Common myeloid progenitor, CD34-positive (primary cell): ENCODE results near the gene SLPI.

ENCODE experiments used
- CTCF ChIA-PET: fragments of 350-600 bp; sonication (Branson Sonifier 250); formaldehyde crosslinking; loops from one replicate; lab custom pipeline; 2021; ENCODE audit warnings: antibody characterized with exemption; lab: Charles Lee
- POLR2A ChIA-PET: fragments of 350-600 bp; sonication (Branson Sonifier 250); formaldehyde crosslinking; loops from one replicate; lab custom pipeline; 2021; ENCODE audit warnings: antibody characterized with exemption; lab: Charles Lee
- DNase-seq, 3 donors: peaks; one replicate each; pipeline versions ENCODE4 v3.0.0 to v3.0.0-alpha.2; 2013
- H3K27ac ChIP-seq, 2 experiments: 1 replicate in 1 of 2; 2 replicates in 1 of 2; pipeline ENCODE4 v1.7.0; 2013; ENCODE audit warnings: inconsistent platforms in 2 of 2, low read length in 2 of 2, mild to moderate bottlenecking in 2 of 2, low read depth in 1 of 2, moderate library complexity in 1 of 2; ENCODE audit not compliant: severe bottlenecking in 2 of 2, insufficient read depth in 1 of 2, poor library complexity in 1 of 2
- H3K27me3 ChIP-seq, 5 experiments: replicated peaks in 2 of 5; 1 replicate in 3 of 5; 2 replicates in 2 of 5; pipeline versions ENCODE4 v1.6.1 to v1.7.0; 2013; ENCODE audit warnings: low read length in 4 of 5, mild to moderate bottlenecking in 2 of 5, moderate library complexity in 2 of 5, inconsistent platforms in 1 of 5; ENCODE audit not compliant: insufficient read depth in 5 of 5, control insufficient read depth in 4 of 5
- H3K36me3 ChIP-seq, 4 experiments: 1 replicate in 2 of 4; 2 replicates in 2 of 4; pipeline versions ENCODE4 v1.6.1 to v1.7.0; 2013; ENCODE audit warnings: low read length in 3 of 4, control low read depth in 1 of 4, mild to moderate bottlenecking in 1 of 4; ENCODE audit not compliant: control insufficient read depth in 4 of 4, insufficient read depth in 4 of 4
- H3K4me1 ChIP-seq, 4 experiments: 1 replicate in 3 of 4; 2 replicates in 1 of 4; pipeline versions ENCODE4 v1.6.1 to v1.7.1; 2013; ENCODE audit warnings: low read length in 3 of 4, mild to moderate bottlenecking in 3 of 4, control low read depth in 1 of 4, inconsistent platforms in 1 of 4, moderate library complexity in 1 of 4; ENCODE audit not compliant: control insufficient read depth in 4 of 4, insufficient read depth in 4 of 4; ENCODE audit errors: control extremely low read depth in 1 of 4
- H3K4me3 ChIP-seq, 7 experiments: 1 replicate in 4 of 7; 2 replicates in 3 of 7; pipeline versions ENCODE4 v1.5.1 to v1.7.0; 2013; ENCODE audit warnings: mild to moderate bottlenecking in 7 of 7, low read length in 6 of 7, moderate library complexity in 6 of 7, inconsistent platforms in 2 of 7, low read depth in 2 of 7, control low read depth in 1 of 7; ENCODE audit not compliant: insufficient read depth in 4 of 7, control insufficient read depth in 1 of 7; ENCODE audit errors: extremely low read depth in 1 of 7
- H3K9me3 ChIP-seq, 5 experiments: 1 replicate in 4 of 5; 2 replicates in 1 of 5; pipeline versions ENCODE4 v1.6.1 to v1.7.1; 2013; ENCODE audit warnings: low read length in 4 of 5, mild to moderate bottlenecking in 2 of 5, inconsistent platforms in 1 of 5, low read depth in 1 of 5, moderate library complexity in 1 of 5; ENCODE audit not compliant: control insufficient read depth in 4 of 5, insufficient read depth in 2 of 5; ENCODE audit errors: control extremely low read depth in 1 of 5
- WGBS: methylation state at CpG from one replicate; pipeline ENCODE4 v1.1.5; 2013; ENCODE audit not compliant: insufficient coverage; 5-methylcytosine and 5-hydroxymethylcytosine counted together

SLPI gene

GRCh38 chr20:45258259-45258658, 3.9 kb upstream of the SLPI start:
- CTCF ChIA-PET, result no interaction called here
- Histone ChIP-seq H3K4me1 (no peaks in the 10 kb centered on the region), H3K27me3 (peaks cover 0 to 13% (median 0%) of the 10 kb centered on the region in 5 experiments), H3K36me3 (no peaks in the 10 kb centered on the region), H3K4me3 (no peak overlapping the region), H3K9me3 (no peaks in the 10 kb centered on the region), H3K27ac (no peak overlapping the region)
- 97% methylated on average over 3 of the region's 3 CpGs for WGBS
- DNase-seq, result no peak
- POLR2A ChIA-PET, result no interaction called here

GRCh38 chr20:45257711-45258110, 3.3 kb upstream of the SLPI start:
- no peak overlapping the region for H3K4me3 ChIP-seq
- CTCF ChIA-PET, result no interaction called here
- H3K27ac ChIP-seq, result no peak overlapping the region
- H3K9me3 ChIP-seq, result no peaks in the 10 kb centered on the region
- POLR2A ChIA-PET, result no interaction called here
- DNase-seq, result no peak
- 100% methylated on average over 5 of the region's 7 CpGs for WGBS
- no peaks in the 10 kb centered on the region for H3K36me3 ChIP-seq
- peaks cover 0 to 16% (median 0%) of the 10 kb centered on the region in 5 experiments for H3K27me3 ChIP-seq
- H3K4me1 ChIP-seq, result no peaks in the 10 kb centered on the region

- H3K9me3 ChIP-seq, result no peaks in the 10 kb centered on the region
- H3K4me1 ChIP-seq, result peaks cover 0 to 1% (median 0%) of the 10 kb centered on the region in 4 experiments
- no peaks in the 10 kb centered on the region for H3K36me3 ChIP-seq
- peaks cover 0 to 18% (median 0%) of the 10 kb centered on the region in 5 experiments for H3K27me3 ChIP-seq
- WGBS, result 100% methylated on average over 3 of the region's 3 CpGs
- H3K27ac ChIP-seq, result no peak overlapping the region
- ChIA-PET POLR2A (no interaction called here), CTCF (no interaction called here)
- no peak overlapping the region for H3K4me3 ChIP-seq
- DNase-seq, result no peak
These were observed 2.8 kb upstream of the SLPI start for GRCh38 chr20:45257161-45257560.

- peaks cover under 1 to 16% (median 1%) of the 10 kb centered on the region in 5 experiments for H3K27me3 ChIP-seq
- DNase-seq, result no peak
- POLR2A ChIA-PET, result no interaction called here
- no peaks in the 10 kb centered on the region for H3K36me3 ChIP-seq
- no peak overlapping the region for H3K4me3 ChIP-seq
- H3K9me3 ChIP-seq, result no peaks in the 10 kb centered on the region
- H3K27ac ChIP-seq, result no peak overlapping the region
- 100% methylated on average over 1 of the region's 4 CpGs for WGBS
- CTCF ChIA-PET, result no interaction called here
- H3K4me1 ChIP-seq, result peaks cover 0 to 4% (median 0%) of the 10 kb centered on the region in 4 experiments
These were observed 1.1 kb downstream of the SLPI start for GRCh38 chr20:45253261-45253660.

GRCh38 chr20:45251884-45252560, 2.3 kb downstream of the SLPI start:
- Histone ChIP-seq H3K4me1 (peaks cover 0 to 4% (median 0%) of the 10 kb centered on the region in 4 experiments), H3K9me3 (no peaks in the 10 kb centered on the region), H3K27me3 (peaks cover 3 to 16% (median 6%) of the 10 kb centered on the region in 5 experiments), H3K27ac (no peak overlapping the region), H3K36me3 (no peaks in the 10 kb centered on the region), H3K4me3 (no peak overlapping the region)
- peak in 1 of 3 donors; percentile 13 for DNase-seq
- whole genome bisulfite sequencing, result 28% methylated on average over 4 of the region's 5 CpGs
- ChIA-PET CTCF (no interaction called here), POLR2A (no interaction called here)

GRCh38 chr20:45248609-45249008, 5.8 kb downstream of the SLPI start:
- Histone ChIP-seq H3K4me3 (no peak overlapping the region), H3K27me3 (peaks cover 3 to 22% (median 13%) of the 10 kb centered on the region in 5 experiments), H3K27ac (no peak overlapping the region), H3K36me3 (no peaks in the 10 kb centered on the region), H3K4me1 (peaks cover 0 to 8% (median 0%) of the 10 kb centered on the region in 4 experiments), H3K9me3 (no peaks in the 10 kb centered on the region)
- ChIA-PET POLR2A (no interaction called here), CTCF (interaction anchor here (0.7 kb wide), 1 partner anchor 48 kb away, joined by 3 read pairs; no protein-coding TSS in a partner anchor)
- no peak for DNase-seq

GRCh38 chr20:45247865-45248264, 6.5 kb downstream of the SLPI start:
- CTCF ChIA-PET, result interaction anchor here (0.7 kb wide), 1 partner anchor 48 kb away, joined by 3 read pairs; no protein-coding TSS in a partner anchor
- H3K9me3 ChIP-seq, result no peaks in the 10 kb centered on the region
- no peak for DNase-seq
- no peak overlapping the region for H3K27ac ChIP-seq
- POLR2A ChIA-PET, result no interaction called here
- no peaks in the 10 kb centered on the region for H3K36me3 ChIP-seq
- H3K27me3 ChIP-seq, result peaks cover 5 to 22% (median 12%) of the 10 kb centered on the region in 5 experiments
- peaks cover 0 to 8% (median 0%) of the 10 kb centered on the region in 4 experiments for H3K4me1 ChIP-seq
- H3K4me3 ChIP-seq, result no peak overlapping the region
- WGBS, result no CpG with 5 or more reads among the region's 1 CpG
